ENCODE measurements around the gene PWP1. TPM values are rescaled to one million over a fixed set of nuclear protein-coding genes. Genes with fewer than 3 reads are reported as not detected.
"Not testable (repeated sequence)": the region's sequence is repeated elsewhere in the genome, so short reads cannot be mapped to it uniquely, and the experiment has no call there.

PWP1 gene
- polyA plus RNA-seq, 4 donors, result 50.8 to 59.5 (median 54.9) TPM

DNA sequence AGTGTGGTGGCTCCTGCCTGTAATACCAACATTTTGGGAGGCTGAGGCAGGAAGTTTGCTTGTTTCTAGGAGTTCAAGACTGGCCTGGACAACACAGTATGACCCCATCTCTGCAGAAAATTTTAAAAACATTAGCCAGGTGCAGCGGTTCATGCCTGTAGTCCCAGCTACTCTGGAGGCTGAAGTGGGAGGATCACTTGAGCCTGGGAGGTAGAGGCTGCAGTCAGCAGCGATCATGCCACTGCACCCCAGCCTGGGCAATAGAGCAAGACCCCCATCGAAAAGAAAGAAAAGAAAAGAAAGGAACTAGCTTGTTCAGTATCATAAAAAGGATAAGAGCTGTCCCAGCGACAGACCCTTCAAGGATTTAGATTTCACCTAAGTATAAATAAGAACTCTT is 18.1 kb upstream of the PWP1 start:
- DNase-seq (ENCODE audit: low read depth in 4 of 4, low spot score in 3 of 4), result no peak

DNA sequence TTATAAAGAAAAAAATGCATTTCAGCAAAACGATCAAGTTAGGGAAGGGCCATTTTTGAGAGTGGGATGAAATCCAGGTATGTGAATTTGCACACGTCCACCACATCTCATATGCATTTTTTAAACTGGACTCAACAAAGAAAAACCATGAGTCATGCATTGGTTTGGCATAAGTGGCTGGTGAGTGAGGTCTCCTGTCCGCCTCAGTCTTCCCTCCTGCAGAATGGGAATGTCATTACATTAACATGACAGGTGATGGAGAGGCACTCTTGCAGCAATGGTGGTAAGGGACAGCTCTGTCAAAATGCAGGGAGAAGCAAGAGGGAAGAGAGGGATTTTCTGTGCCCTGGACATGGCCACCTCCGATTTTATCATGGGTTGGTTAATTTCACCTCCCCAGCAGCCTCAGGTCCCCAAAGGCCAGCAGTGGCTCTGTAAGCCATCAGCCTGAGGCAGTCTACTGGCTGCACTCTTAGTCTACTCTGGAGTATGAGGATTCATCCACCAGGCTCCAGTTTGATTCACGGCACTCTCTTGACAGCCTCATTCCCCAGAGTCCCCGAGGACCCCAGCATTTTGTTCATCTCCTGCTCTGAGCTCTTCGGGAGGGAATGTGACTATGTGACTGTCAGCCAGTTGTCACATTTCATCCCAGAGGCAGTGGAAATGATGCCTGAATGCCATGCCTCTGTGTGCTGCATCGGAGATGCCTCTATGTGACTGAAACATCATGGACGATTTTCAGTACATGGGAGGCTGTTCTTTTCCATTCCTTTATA is 17.1 kb upstream of the PWP1 start:
- DNase-seq (ENCODE audit: low read depth in 4 of 4, low spot score in 3 of 4), result no peak

DNA sequence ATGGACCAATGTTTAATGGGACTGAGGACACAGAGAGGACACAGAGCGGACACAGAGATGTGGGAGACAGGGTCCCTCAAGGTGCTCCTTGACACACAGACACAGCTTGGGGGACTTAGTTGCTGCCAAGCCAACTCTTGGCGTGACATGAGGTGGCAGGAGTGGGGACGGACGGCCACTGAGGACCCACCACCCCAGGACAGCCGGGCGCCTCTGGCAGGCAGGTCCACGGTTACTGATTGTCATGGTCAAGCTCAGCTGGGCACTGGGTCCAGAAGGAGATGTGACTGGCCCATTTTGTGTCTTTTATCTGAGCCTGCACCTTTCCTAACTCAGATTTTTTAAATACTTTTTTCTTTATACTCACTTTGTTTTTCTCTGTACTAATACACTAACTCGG is 15.7 kb upstream of the PWP1 start:
- DNase-seq (ENCODE audit: low read depth in 4 of 4, low spot score in 3 of 4), result no peak

DNA sequence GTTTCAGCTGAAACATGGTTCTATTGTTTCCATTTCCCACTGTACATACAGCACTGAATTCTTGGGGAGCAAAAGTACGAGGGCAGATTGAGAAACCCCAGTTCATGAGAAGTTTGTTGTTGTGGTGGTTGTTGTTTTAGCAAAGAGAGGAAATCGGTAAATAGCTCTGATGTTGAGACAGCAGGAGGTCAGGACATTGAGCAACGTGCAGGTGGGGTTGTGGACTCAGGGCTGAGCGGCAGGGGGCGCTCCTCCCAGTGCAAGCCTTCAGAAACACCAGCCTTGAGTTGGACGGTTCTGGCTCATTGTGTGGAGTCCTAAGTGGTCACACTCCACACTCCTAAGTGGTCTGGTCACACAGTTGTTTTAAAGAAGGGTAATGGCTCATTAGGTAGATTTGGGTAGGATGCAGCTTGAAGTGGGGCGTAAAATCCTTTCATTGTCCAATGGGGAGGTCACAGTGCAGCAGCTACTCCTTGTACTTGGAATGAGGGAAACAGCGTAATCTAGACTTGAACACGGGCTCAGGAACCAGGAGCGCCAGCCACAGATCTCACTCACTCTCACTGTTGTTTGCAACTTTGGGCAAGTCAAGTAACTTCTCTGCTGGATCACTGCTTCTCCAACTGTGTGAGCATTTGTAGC is 14.5 kb upstream of the PWP1 start:
- no peak for DNase-seq (ENCODE audit: low read depth in 4 of 4, low spot score in 3 of 4)

DNA sequence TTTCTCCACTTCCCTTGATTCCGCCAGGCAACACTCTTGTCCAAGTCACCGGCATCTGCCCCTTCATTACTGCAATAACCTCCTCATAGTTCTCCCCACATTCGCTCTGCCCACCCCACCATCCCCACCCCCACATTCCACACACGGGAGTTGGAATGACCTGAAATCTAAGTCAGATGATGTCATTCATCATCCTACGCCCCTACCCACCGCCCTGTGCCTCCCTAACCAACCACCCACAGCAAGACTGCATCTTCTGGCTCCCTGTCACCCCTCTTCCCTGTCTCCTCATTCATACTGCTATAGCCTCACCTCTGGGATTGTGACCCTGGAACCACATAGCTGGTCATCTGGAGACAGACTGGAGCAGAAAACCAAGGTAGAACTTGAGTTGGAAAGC is 7.9 kb upstream of the PWP1 start:
- no peak for DNase-seq (ENCODE audit: low read depth in 4 of 4, low spot score in 3 of 4)

DNA sequence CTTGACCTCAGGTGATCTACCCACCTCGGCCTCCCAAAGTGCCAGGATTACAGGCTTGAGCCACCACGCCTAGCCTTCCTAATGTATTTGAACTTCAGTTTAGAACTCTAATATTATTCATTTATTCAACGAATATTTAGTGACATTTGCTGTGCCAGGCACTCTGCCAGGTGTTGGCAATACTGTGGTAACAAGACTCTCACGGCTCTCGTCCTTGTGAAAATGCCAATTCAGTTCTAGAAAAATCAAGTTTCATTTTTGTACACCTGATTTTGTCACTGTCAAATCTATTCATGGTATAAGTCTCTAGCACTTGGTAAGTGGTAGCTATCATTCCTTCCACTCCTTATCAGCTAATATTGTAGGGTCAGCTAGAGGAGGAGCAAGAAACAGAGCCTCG is 6.3 kb upstream of the PWP1 start:
- no peak for DNase-seq (ENCODE audit: low read depth in 4 of 4, low spot score in 3 of 4)

DNA sequence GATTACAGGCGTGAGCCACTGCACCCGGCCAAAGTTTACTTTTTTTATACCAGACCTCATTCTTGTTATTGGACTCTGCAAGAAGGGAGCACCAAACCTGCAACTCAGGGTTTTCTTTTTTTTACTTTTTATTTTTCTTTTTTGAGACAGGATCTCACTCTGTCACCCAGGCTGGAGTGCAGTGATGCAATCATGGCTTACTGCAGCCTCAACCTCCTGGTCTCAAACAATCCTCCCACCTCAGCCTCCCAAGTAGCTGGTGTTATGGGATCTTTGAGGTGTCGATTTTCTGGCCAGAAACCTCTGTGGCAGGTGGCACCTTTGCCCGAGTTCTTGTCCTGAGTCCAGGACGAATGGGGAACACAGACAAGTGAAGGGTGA is 4.2 kb upstream of the PWP1 start:
- no peak for DNase-seq (ENCODE audit: low read depth in 4 of 4, low spot score in 3 of 4)

DNA sequence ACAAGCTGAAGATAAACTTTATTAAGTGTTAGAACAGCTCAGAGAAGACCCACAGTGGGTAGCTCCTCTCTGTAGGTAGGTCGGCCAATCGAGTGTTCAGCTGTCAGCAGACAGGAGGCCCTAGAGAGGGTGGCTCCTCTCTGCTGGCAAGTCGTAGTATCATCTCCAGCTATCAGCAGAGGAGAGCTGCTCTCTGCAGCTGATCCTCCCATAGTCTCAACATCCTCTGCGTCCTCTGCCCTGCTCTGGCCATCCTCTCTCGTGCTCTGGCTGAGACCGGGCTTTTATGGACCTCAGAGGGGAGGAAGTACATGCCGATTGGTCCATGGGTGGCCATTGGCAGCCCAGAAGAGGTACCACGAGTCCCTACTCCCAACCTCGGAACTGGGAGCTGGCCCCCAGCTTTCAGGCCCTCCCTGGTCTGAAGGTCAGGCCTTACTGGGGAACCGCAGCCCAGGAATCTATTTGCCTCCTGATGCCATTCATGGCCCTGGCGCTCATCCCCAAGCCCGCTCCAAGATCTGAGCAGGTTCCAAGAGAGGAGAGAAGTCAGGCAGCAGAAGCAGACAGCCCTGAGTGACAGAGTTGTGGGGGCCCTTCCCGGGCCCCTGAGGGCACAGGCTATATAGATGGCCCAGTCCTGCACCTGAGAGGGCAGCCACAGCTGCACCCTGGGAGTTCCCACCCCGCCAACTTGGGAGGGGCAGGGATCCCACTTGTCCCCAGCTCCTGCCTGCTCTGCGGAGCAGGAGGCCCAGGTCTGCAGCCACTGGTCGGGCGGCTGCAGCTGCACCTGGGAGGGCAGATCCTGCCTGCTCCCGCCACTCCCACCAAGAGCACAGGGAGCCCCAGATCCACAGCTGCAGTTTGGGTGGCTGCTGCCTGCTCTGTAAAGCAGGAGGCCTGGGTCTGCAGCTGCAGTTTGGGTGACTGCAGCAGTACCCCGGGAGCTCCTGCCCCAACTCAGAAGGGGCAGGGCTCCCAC is 3.5 kb upstream of the PWP1 start:
- no peak for DNase-seq (ENCODE audit: low read depth in 4 of 4, low spot score in 3 of 4)

DNA sequence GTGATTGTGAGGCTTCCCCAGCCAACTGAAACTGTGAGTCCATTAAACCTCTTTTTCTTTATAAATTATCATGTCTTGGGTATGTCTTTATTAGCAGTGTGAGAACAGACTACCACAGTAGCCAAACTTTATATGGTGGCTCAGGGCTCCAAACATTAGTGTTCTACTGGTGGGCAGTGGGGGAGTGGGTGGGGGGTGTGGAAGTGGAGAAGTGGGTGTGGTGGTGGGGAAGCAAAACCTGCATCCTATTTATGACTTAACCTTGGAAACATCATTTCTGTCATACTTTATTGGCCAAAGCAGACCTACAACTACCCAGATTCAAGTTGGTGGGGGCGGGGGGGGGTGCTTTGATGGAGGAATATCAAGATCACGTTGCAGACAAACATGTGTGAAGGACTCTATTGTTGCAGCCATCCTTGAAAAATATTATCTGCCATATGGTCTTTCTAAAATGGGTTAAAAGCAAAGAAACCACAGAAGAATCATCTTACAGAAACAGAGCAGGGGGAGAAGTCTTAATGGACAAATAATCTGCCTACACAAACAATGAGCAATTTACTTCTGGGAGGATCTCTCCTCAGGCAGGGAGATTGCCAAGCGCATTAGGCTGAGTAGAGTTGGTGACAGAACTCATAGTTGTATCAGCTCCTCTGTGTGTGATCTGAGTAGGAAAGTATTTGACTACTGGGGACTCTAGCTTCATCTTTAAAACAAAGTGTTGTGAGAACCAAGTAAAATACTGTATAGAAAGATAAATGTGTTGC is 1.4 kb upstream of the PWP1 start:
- no peak for DNase-seq (ENCODE audit: low read depth in 4 of 4, low spot score in 3 of 4)

DNA sequence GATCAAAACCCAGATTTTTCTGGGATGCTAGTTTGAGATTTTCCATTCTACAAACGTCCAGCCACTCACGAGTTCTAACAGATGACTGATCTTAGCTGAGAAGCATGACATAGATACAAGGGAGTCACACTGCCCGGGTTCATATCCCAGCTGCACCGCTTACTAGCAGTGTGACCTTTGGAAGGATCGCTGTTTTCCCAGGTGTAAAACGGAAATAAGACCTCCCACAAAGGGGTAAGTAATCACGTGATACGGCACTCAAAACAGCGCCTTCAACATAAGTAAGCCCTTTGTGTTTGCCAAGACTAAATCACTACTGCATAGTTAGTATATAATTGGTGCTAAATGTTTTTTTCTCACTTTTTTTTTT is 624 bp upstream of the PWP1 start:
- peak in 1 of 4 donors; percentile 16 for DNase-seq (ENCODE audit: low read depth in 4 of 4, low spot score in 3 of 4)

DNA sequence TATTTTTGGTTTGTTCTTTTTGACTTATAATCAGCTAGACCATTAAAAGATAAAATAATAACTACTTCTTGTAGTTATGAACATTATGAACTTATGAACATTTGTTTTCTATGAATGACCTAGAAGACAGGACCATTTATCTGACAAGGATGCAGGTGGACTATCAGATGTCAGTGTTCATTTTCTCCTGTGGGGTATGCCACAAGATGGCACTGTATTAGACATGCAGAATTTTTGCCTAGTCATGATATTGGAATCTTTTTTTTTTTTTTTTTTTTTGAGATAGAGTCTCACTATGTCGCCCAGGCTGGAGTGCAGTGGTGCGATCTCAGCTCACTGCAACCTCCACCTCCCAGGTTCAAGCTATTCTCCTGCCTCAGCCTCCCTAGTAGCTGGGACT is 10.2 kb downstream of the PWP1 start:
- DNase-seq (ENCODE audit: low read depth in 4 of 4, low spot score in 3 of 4), result not testable (repeated sequence)

DNA sequence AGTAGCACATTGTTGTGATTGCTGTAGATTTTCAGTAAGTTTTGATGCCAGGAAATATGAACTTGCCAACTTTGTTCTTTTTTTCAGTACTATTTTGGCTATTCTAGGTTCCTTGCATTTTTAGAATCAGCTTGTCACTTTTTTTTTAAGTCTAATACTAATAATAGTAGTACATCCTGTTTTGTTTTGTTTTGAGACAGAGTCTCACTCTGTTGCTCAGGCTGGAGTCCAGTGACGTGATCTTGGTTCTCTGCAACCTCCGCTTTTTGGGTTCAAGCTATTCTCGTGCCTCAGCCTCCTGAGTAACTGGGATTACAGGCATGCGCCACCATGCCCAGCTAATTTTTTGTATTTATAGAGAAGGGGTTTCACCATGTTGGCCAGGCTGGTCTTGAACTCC is 16.5 kb downstream of the PWP1 start:
- DNase-seq (ENCODE audit: low read depth in 4 of 4, low spot score in 3 of 4), result no peak

DNA sequence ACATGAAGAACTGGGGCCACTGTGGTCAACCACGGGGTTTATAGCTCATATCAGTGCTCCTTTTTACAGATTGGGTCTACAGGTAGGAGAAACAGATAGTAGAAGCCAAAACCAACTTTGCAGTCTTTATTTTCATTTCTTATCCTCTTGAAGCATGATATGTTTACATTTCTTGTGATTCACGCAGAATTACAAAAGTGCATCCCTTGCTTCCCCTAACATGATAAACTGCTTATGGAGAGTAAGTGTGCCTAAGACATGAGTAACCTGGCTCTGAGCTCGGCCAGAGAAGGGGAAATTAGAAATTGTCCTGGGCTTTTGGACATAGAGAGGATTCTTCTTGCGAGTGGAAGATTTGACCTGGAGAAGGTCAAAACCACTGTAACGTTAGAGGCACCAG is 18.4 kb downstream of the PWP1 start:
- DNase-seq (ENCODE audit: low read depth in 4 of 4, low spot score in 3 of 4), result no peak

DNA sequence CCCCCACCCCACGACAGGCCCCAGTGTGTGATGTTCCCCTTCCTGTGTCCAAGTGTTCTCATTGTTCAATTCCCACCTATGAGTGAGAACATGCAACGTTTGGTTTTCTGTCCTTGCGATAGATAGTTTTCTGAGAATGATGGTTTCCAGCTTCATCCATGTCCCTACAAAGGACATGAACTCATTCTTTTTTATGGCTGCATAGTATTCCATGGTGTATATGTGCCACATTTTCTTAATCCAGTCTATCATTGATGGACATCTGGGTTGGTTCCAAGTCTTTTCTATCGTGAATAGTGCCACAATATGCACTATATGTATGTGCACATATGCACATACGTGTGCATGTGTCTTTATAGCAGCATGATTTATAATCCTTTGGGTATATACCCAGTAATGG is 19.9 kb downstream of the PWP1 start:
- not testable (repeated sequence) for DNase-seq (ENCODE audit: low read depth in 4 of 4, low spot score in 3 of 4)

DNA sequence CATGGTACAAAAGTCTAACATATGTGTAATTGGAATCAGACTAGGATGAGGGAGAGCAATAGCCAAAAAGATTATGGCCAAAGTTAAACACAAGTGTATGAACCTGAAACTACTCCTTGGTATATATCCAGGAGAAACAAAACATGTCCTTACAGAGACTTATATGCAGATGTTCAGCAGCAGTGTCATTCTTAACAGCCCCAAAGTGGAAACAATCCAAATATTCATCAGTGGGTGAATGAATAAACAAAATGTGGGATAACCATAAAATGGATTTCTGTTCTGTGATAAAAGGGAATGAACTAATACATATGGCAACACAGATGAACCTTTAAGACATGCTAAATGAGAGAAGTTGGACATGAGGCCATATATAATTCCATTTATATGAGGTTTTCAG is 30.2 kb downstream of the PWP1 start:
- no peak for DNase-seq (ENCODE audit: low read depth in 4 of 4, low spot score in 3 of 4)

DNA sequence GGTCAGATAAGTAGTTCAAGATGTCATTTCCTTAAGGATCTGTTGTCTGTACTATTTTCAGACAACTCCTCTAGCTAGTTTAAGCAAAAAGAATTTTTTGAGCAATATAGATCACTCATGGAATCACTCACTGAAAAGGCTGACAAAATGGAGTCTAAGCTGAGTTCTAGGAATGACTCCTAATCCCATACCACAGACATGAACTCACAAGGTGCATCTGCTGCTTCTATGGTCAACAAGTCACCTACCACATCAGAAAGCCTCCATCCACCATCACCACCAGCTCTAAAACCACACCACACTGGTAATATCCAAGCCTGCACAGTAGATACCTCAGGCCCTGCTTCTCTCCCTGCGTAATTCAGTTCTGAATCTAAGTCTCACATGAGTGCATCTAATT is 33.0 kb downstream of the PWP1 start:
- DNase-seq (ENCODE audit: low read depth in 4 of 4, low spot score in 3 of 4), result no peak

DNA sequence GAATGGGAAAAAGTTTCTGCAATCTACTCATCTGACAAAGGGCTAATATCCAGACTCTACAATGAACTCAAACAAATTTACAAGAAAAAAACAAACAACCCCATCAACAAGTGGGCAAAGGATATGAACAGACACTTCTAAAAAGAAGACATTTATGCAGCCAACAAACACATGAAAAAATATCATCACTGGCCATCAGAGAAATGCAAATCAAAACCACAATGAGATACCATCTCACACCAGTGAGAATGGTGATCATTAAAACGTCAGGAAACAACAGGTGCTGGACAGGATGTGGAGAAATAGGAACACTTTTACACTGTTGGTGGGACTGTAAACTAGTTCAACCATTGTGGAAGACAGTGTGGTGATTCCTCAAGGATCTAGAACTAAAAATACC is 41.7 kb downstream of the PWP1 start:
- DNase-seq (ENCODE audit: low read depth in 4 of 4, low spot score in 3 of 4), result not testable (repeated sequence)

DNA sequence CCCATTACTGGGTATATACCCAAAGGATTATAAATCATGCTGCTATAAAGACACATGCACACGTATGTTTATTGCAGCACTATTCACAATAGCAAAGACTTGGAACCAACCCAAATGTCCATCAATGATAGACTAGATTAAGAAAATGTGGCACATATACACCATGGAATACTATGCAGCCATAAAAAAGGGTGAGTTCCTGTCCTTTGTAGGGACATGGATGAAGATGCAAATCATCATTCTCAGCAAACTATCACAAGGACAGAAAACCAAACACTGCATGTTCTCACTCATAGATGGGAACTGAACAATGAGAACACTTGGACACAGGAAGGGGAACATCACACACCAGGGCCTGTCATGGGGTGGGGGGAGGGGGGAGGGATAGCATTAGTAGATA is 42.1 kb downstream of the PWP1 start:
- DNase-seq (ENCODE audit: low read depth in 4 of 4, low spot score in 3 of 4), result not testable (repeated sequence)

DNA sequence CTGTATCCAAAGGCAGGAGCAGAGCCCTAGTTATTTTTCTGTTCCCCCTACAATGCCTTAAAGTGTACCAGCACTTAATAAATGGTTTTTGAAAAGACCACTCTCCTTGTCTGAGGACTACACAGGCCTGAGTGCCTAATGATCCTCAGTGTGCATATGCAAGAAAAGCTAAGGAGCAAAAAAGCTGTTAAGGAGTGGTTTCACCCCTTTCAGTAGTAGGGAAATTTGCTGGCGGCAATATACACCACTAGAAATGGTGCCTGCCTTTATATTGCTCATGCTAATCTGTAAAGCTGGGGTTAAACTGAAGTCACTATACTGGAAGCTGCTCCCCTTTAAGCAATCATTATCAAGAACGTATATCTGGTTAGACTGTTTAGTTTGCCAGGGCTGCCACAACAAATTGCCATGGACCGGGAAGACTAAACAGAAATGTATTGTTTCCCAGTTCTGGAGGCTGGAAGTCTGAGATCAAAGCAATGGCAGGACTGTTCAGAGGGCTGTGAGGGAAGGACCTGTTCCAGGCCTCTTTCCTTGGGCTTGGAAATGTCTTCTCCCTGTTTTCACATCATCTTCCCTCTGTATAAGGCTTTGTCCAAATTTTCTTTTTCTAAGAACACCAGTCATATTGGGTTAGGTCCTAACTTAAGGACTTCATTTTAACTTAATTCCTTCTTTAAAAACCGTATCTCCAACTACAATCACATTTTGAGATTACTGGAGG is 45.2 kb downstream of the PWP1 start:
- DNase-seq (ENCODE audit: low read depth in 4 of 4, low spot score in 3 of 4), result no peak

DNA sequence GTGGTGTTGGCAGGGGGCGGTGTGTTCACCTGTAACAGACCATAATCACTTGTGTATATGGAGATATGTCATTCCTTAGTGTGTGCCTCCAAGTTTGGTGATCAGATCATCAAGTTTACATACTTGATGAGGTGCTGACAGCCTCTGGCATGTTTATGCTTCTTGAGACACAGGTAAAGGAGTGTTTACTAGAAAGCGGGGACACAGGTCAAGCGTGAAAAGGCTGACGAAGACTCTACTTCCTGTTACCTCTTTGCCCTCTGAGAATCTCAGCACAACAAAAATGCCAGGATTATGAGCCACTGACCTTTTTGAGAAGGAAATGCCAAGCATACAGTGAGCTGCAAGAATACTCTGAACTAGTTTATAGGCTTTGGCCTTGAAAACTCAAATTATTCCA is 45.8 kb downstream of the PWP1 start:
- DNase-seq (ENCODE audit: low read depth in 4 of 4, low spot score in 3 of 4), result no peak
